SK-N-SH (cell line): ENCODE data around the gene MAN2B2. TPM values are rescaled to one million over a fixed set of nuclear protein-coding genes. Genes with fewer than 3 reads are reported as not detected.

ENCODE experiments used
- CTCF ChIA-PET: fragments of 300-600, 350-600 bp; formaldehyde crosslinking; extraction: SDS; loops from one replicate; lab custom pipeline; 2021; lab: Yijun Ruan, JAX
- POLR2A ChIA-PET: fragments of 350-600 bp; sonication (Branson Sonifier 250); formaldehyde crosslinking; extraction: SDS; loops from one replicate; lab custom pipeline; 2020; ENCODE audit warnings: antibody characterized with exemption, inconsistent platforms; lab: Yijun Ruan, JAX
- DNase-seq: peaks from one replicate; pipeline ENCODE4 v3.0.0; 2012
- H2AFZ ChIP-seq: fragments of 200-600 bp; sonication (generic); 2 replicates; pipeline ENCODE4 v1.8.1; 2016; ENCODE audit warnings: antibody characterized with exemption, mild to moderate bottlenecking, low read depth
- H3F3A ChIP-seq: fragments of 200-600 bp; sonication (generic); replicated peaks from 2 replicates; pipeline ENCODE3; 2016; ENCODE audit warnings: antibody characterized with exemption, mild to moderate bottlenecking; ENCODE audit not compliant: insufficient read depth
- H3K27ac ChIP-seq, 2 experiments: fragments of 200-500 bp in 1 of 2; fragments of 200-600 bp in 1 of 2; sonication (Bioruptor generic) in 1 of 2; sonication (generic), shearing (Covaris generic) in 1 of 2; 2 replicates each; pipeline versions ENCODE4 v1.5.1 to v1.6.1; 2014 to 2016; ENCODE audit warnings: low read depth in 2 of 2, inconsistent platforms in 1 of 2, low read length in 1 of 2, mild to moderate bottlenecking in 1 of 2, mixed read lengths in 1 of 2
- H3K27me3 ChIP-seq: fragments of 200-600 bp; sonication (generic), shearing (Covaris generic); 2 replicates; pipeline ENCODE4 v1.6.1; 2016; ENCODE audit warnings: mixed run types; ENCODE audit not compliant: insufficient read depth
- H3K36me3 ChIP-seq, 2 experiments: fragments of 200-500 bp in 1 of 2; fragments of 200-600 bp in 1 of 2; sonication (Bioruptor generic) in 1 of 2; sonication (generic) in 1 of 2; replicated peaks in 1 of 2; 2 replicates each; pipeline versions ENCODE3 to v1.5.1; 2014 to 2016; ENCODE audit warnings: low read length in 1 of 2, mild to moderate bottlenecking in 1 of 2; ENCODE audit not compliant: insufficient read depth in 2 of 2, control insufficient read depth in 1 of 2
- H3K4me1 ChIP-seq, 2 experiments: fragments of 200-500 bp in 1 of 2; fragments of 200-600 bp in 1 of 2; sonication (Bioruptor generic) in 1 of 2; sonication (generic), shearing (Covaris generic) in 1 of 2; 2 replicates each; pipeline versions ENCODE4 v1.5.1 to v1.6.1; 2014 to 2016; ENCODE audit warnings: low read depth in 1 of 2, low read length in 1 of 2, mixed run types in 1 of 2; ENCODE audit not compliant: insufficient read depth in 2 of 2, control insufficient read depth in 1 of 2
- H3K4me2 ChIP-seq: fragments of 200-600 bp; sonication (generic), shearing (Covaris generic); 2 replicates; pipeline ENCODE4 v1.6.1; 2017; ENCODE audit warnings: mixed run types
- H3K4me3 ChIP-seq, 2 experiments: fragments of 200-500 bp in 1 of 2; fragments of 200-600 bp in 1 of 2; sonication (Bioruptor generic) in 1 of 2; sonication (generic), shearing (Covaris generic) in 1 of 2; 2 replicates each; pipeline versions ENCODE4 v1.5.1 to v1.8.1; 2014 to 2016; ENCODE audit warnings: low read depth in 2 of 2, inconsistent platforms in 1 of 2, low read length in 1 of 2, mild to moderate bottlenecking in 1 of 2, mixed read lengths in 1 of 2, moderate library complexity in 1 of 2
- H3K79me2 ChIP-seq: fragments of 200-600 bp; sonication (generic); 2 replicates; pipeline ENCODE4 v1.8.1; 2017; ENCODE audit warnings: mild to moderate bottlenecking; ENCODE audit not compliant: insufficient read depth
- H3K9ac ChIP-seq: fragments of 200-600 bp; sonication (generic); 2 replicates; pipeline ENCODE4 v1.6.1; 2017; ENCODE audit warnings: mixed run types
- H3K9me2 ChIP-seq: fragments of 200-600 bp; sonication (generic); 2 replicates; pipeline ENCODE4 v1.6.1; 2017; ENCODE audit warnings: mixed run types
- H3K9me3 ChIP-seq: fragments of 200-600 bp; sonication (generic); 2 replicates; pipeline ENCODE4 v1.6.1; 2017; ENCODE audit warnings: mixed run types, mild to moderate bottlenecking, moderate library complexity
- H4K20me1 ChIP-seq: fragments of 200-600 bp; sonication (generic); 2 replicates; pipeline ENCODE4 v1.6.1; 2017; ENCODE audit warnings: mild to moderate bottlenecking, mixed run types; ENCODE audit not compliant: insufficient read depth
- CHD2 ChIP-seq: fragments of 150-350 bp; IDR thresholded peaks from 2 replicates; pipeline ENCODE4 v1.6.1; 2018; ENCODE audit warnings: low read length; ENCODE audit not compliant: partially characterized antibody
- ELF1 ChIP-seq: IDR thresholded peaks from 2 replicates; pipeline ENCODE4 v1.4.0; 2012
- GABPA ChIP-seq: IDR thresholded peaks from 2 replicates; pipeline ENCODE4 v1.4.0; 2012; ENCODE audit warnings: low read depth, mild to moderate bottlenecking
- JUND ChIP-seq: IDR thresholded peaks from 2 replicates; pipeline ENCODE4 v1.4.0; 2012
- MEF2A ChIP-seq: IDR thresholded peaks from 2 replicates; pipeline ENCODE4 v1.4.0; 2012; ENCODE audit warnings: low read depth, borderline replicate concordance
- MXI1 ChIP-seq: IDR thresholded peaks from 2 replicates; pipeline ENCODE4 v1.6.1; 2012; ENCODE audit warnings: mild to moderate bottlenecking, low read depth, low read length, improper control_type of control experiment
- NFIC ChIP-seq: IDR thresholded peaks from 2 replicates; pipeline ENCODE4 v1.4.0; 2012; ENCODE audit warnings: borderline replicate concordance
- NRF1 ChIP-seq: IDR thresholded peaks from 2 replicates; pipeline ENCODE4 v1.6.1; 2012; ENCODE audit warnings: low read depth, mild to moderate bottlenecking, low read length
- POLR2AphosphoS5 ChIP-seq: IDR thresholded peaks from 2 replicates; pipeline ENCODE4 v1.6.1; 2012; ENCODE audit warnings: low read depth, low read length
- RCOR1 ChIP-seq: fragments of 150-350 bp; IDR thresholded peaks from 2 replicates; pipeline ENCODE4 v1.6.1; 2017; ENCODE audit warnings: antibody characterized with exemption, low read length
- RFX5 ChIP-seq: IDR thresholded peaks from 2 replicates; pipeline ENCODE4 v1.6.1; 2012; ENCODE audit warnings: mild to moderate bottlenecking, improper control_type of control experiment, low read length
- TAF1 ChIP-seq: IDR thresholded peaks from 2 replicates; pipeline ENCODE4 v1.6.1; 2012; ENCODE audit warnings: low read depth, mild to moderate bottlenecking, low read length, moderate library complexity, borderline replicate concordance
- TCF12 ChIP-seq: IDR thresholded peaks from 2 replicates; pipeline ENCODE4 v1.4.0; 2012
- WGBS: methylation state at CpG from one replicate; pipeline ENCODE4 v1.1.6; 2017; ENCODE audit warnings: low lambda C conversion rate; 5-methylcytosine and 5-hydroxymethylcytosine counted together
- polyA plus RNA-seq, 3 experiments: library from polyadenylated mRNA; depleted of rRNA; stranded (reverse); fragments of >200 nt; gene quantifications; 2 replicates each; pipeline ENCODE4 v1.2.3, GENCODE V29; 2012
- TF ChIP-seq, protein P1 (sequence below): fragments of 200-600 bp; sonication (generic); IDR thresholded peaks from 2 replicates; pipeline ENCODE4 v1.6.1; 2017; ENCODE audit warnings: antibody characterized with exemption, mild to moderate bottlenecking, moderate library complexity
- TF ChIP-seq, protein P2 (sequence below): IDR thresholded peaks from 2 replicates; pipeline ENCODE4; 2012
- TF ChIP-seq, protein P3 (sequence below): IDR thresholded peaks from 2 replicates; pipeline ENCODE4 v1.4.0; 2012; ENCODE audit warnings: low read depth, borderline replicate concordance

The MAN2B2 gene
- 18.5 and 24.9 TPM in 2 replicates for polyA plus RNA-seq (2012; rRNA removed)
- 12.5 and 18.6 TPM in 2 replicates for polyA plus RNA-seq (2012; cell fraction: cytosol; rRNA removed)
- polyA plus RNA-seq (2012; cell fraction: nucleus; rRNA removed): 30.0 and 30.3 TPM in 2 replicates

- 4% methylated on average over 17 of the region's 62 CpGs for WGBS
- ChIA-PET POLR2A (interaction anchor here (0.9 to 1.3 kb wide), 6 partner anchors 11 to 99 kb away, joined by 3 to 6 read pairs (median 5); partner anchors contain the start of gene MRFAP1), CTCF (interaction anchor here (1.1 to 5.1 kb wide), 3 partner anchors 17 to 56 kb away, joined by 3 to 45 read pairs (median 3); no protein-coding TSS in a partner anchor)
- peak within 1 kb of the TSS; percentile 92 to 98 for H3K4me3 ChIP-seq
- H3K9me3 ChIP-seq: no peaks in the 10 kb centered on the region
- H3K4me1 ChIP-seq: peaks cover 3 to 15% of the 10 kb centered on the region in 2 experiments; a peak in 2 of 4 replicates
- H3K27ac ChIP-seq: peak within 1 kb of the TSS in 1 of 2 experiments; percentile 77; a peak in 2 of 4 replicates
- peaks cover 5% of the 10 kb centered on the region; the same call in 1 of the 2 replicates for H3K79me2 ChIP-seq
- no peaks in the 10 kb centered on the region; the same call in 1 of the 2 replicates for H3K27me3 ChIP-seq
- peak within 1 kb of the TSS; percentile 99 for H2AFZ ChIP-seq
- H3K36me3 ChIP-seq: peaks cover 8 to 10% of the 10 kb centered on the region in 2 experiments
- TF ChIP-seq TAF1: peak; percentile 53; the same call in 1 of the 2 replicates
- TF ChIP-seq MEF2A: no peak
- TF ChIP-seq RFX5: 0 out of 2 replicates have a peak, but pooled peaks have one; percentile 26
- 0 out of 2 replicates have a peak, but pooled peaks have one; percentile 28 for TF ChIP-seq GABPA
- TF ChIP-seq JUND: no peak
- 0 out of 2 replicates have a peak, but pooled peaks have one; percentile 14 for TF ChIP-seq NFIC
- TF ChIP-seq MXI1: peak; percentile 60; the same call in 1 of the 2 replicates
- TF ChIP-seq, protein P1, sequence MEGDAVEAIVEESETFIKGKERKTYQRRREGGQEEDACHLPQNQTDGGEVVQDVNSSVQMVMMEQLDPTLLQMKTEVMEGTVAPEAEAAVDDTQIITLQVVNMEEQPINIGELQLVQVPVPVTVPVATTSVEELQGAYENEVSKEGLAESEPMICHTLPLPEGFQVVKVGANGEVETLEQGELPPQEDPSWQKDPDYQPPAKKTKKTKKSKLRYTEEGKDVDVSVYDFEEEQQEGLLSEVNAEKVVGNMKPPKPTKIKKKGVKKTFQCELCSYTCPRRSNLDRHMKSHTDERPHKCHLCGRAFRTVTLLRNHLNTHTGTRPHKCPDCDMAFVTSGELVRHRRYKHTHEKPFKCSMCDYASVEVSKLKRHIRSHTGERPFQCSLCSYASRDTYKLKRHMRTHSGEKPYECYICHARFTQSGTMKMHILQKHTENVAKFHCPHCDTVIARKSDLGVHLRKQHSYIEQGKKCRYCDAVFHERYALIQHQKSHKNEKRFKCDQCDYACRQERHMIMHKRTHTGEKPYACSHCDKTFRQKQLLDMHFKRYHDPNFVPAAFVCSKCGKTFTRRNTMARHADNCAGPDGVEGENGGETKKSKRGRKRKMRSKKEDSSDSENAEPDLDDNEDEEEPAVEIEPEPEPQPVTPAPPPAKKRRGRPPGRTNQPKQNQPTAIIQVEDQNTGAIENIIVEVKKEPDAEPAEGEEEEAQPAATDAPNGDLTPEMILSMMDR: peak; percentile 29; the same call in 1 of the 2 replicates
- TF ChIP-seq, protein P2, sequence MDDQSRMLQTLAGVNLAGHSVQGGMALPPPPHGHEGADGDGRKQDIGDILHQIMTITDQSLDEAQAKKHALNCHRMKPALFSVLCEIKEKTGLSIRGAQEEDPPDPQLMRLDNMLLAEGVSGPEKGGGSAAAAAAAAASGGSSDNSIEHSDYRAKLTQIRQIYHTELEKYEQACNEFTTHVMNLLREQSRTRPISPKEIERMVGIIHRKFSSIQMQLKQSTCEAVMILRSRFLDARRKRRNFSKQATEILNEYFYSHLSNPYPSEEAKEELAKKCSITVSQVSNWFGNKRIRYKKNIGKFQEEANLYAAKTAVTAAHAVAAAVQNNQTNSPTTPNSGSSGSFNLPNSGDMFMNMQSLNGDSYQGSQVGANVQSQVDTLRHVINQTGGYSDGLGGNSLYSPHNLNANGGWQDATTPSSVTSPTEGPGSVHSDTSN: no peak
- TF ChIP-seq POLR2AphosphoS5: peak; percentile 78
- TF ChIP-seq, protein P3, sequence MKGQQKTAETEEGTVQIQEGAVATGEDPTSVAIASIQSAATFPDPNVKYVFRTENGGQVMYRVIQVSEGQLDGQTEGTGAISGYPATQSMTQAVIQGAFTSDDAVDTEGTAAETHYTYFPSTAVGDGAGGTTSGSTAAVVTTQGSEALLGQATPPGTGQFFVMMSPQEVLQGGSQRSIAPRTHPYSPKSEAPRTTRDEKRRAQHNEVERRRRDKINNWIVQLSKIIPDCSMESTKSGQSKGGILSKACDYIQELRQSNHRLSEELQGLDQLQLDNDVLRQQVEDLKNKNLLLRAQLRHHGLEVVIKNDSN: no peak
- TF ChIP-seq ELF1: peak; percentile 93
- TF ChIP-seq TCF12: no peak
- no peak for TF ChIP-seq RCOR1
- no peak for TF ChIP-seq NRF1
- TF ChIP-seq CHD2: peak; percentile 21
- H3K4me2 ChIP-seq: peak within 1 kb of the TSS; percentile 100
- peak; percentile 100 for DNase-seq
- no peaks in the 10 kb centered on the region for H3F3A ChIP-seq
- H4K20me1 ChIP-seq: no peaks in the 10 kb centered on the region
- H3K9ac ChIP-seq: peak within 1 kb of the TSS; percentile 85
- H3K9me2 ChIP-seq: no peaks in the 10 kb centered on the region
These were observed at the start of gene MAN2B2 for GRCh38 chr4:6574747-6575502. Gene MAN2B2, plus strand, starts transcription at chr4:6575189. Its CDS starts 22 bp downstream, at chr4:6575211.
